ENCODE data around the gene FMN1. TPM values are rescaled to one million over a fixed set of nuclear protein-coding genes. Genes with fewer than 3 reads are reported as not detected.

Gene FMN1
- total and polyA plus RNA-seq, 2 experiments from 2014 or later, result 0.93 to 2.2 TPM

DNA sequence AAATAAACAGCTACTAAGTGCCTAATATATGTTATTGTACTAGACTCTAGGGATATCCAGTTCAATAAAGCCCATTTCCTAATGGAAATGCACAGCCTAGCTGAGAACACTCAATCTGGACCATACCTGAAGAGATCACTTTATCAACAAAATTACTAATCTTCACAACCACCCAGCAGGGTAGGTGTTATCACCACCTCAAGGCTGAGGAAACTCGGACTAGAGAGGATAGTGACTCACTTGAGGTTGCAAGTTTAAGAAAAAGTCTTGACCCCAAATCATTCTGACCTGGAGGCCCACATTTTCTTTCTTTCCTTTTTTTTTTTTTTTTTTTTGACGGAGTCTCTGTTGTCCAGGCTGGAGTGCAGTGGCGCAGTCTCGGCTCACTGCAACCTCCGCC, 3.1 kb upstream of the FMN1 start:
- Histone ChIP-seq H4K20me1 (ENCODE audit: insufficient read depth) (no peaks in the 10 kb centered on the region), H3K4me2 (ENCODE audit: unreplicated experiment) (no peak overlapping the region), H3K9ac (no peak overlapping the region), H3K27ac (no peak overlapping the region), H3K36me3 (ENCODE audit: low read depth) (no peaks in the 10 kb centered on the region), H3K27me3 (replicated peaks; ENCODE audit: insufficient read depth) (peaks cover 25% of the 10 kb centered on the region; the same call in 1 of the 2 replicates), H2AFZ (no peak overlapping the region), H3F3A (ENCODE audit: insufficient read depth) (0 out of 2 replicates have a peak, but pooled peaks cover 4% of the 10 kb centered on the region), H3K79me2 (ENCODE audit: insufficient read depth) (no peaks in the 10 kb centered on the region), H3K4me1 (ENCODE audit: insufficient read depth) (peaks cover 10% of the 10 kb centered on the region; the same call in 1 of the 2 replicates), H3K4me3 (no peak overlapping the region), H3K9me2 (ENCODE audit: insufficient read depth) (no peaks in the 10 kb centered on the region), H3K9me3 (ENCODE audit: low read depth) (no peaks in the 10 kb centered on the region)
- in situ Hi-C loops (cut with MboI), result no loop called here
- DNase-seq, result no peak
- TF ChIP-seq EZH2phosphoT487 (IDR thresholded peaks at IDR 0.05; ENCODE audit: insufficient read depth, low read depth), result no peak
- no peak for TF ChIP-seq EZH2 (IDR thresholded peaks at IDR 0.05; ENCODE audit: insufficient read depth, poor library complexity, severe bottlenecking)
- 74 to 77% methylated on average over 3 to 5 of the region's 5 CpGs for WGBS, 2 experiments (ENCODE audit: low coverage in 1 of 2, low lambda C conversion rate in 2 of 2, missing lambda C conversion rate in 2 of 2)

DNA sequence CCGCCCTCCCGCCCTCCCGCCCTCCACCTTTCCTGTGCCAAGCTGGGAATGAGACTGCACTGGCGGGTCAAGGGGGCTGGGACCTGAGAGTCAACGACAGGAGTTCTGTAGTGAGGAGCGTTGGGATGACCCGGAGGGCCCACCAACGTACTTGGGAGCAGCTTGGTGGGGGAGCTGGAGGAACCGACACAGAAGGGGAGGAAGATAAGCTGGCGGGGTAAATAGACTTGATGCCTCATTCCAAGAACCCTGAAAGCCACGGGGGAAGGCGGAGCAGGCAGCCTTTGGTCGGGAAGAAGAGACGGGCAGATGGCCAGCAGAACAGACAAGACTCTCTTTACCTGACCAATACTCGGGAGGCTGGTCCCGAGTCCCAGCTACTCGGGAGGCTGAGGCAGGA, 277 bp downstream of the FMN1 start:
- in situ Hi-C loops (cut with MboI), result no loop called here
- no peak overlapping the region for H3K27ac ChIP-seq

DNA sequence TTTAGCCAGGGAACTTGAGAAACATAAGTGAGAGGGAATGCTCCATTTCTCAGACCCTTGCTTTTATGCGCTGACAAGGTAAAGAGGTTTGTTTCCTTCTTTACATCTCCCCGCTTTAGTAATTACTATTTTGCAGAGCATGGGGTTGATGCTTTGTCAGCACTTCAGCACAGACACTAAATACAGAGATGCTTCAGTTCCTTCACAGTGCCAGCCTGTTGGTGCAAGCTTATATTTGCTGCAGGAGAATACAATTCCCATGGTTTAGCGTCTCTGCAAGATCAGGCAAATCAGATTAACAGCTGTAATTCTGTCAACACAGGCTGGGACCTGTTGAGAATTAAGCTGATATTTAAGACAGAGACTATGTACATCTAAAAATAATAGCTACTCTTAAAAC, 2.9 kb downstream of the FMN1 start:
- no peak for TF ChIP-seq EZH2 (IDR thresholded peaks at IDR 0.05; ENCODE audit: insufficient read depth, poor library complexity, severe bottlenecking)
- TF ChIP-seq EZH2phosphoT487 (IDR thresholded peaks at IDR 0.05; ENCODE audit: insufficient read depth, low read depth), result no peak
- WGBS, 2 experiments (ENCODE audit: low coverage in 1 of 2, low lambda C conversion rate in 2 of 2, missing lambda C conversion rate in 2 of 2), result 6 to 15% methylated on average over 3 of the region's 3 CpGs
- Histone ChIP-seq H3K9me2 (ENCODE audit: insufficient read depth) (no peaks in the 10 kb centered on the region), H3K36me3 (ENCODE audit: low read depth) (no peaks in the 10 kb centered on the region), H3K27ac (no peak overlapping the region), H3K9ac (no peak overlapping the region), H3F3A (ENCODE audit: insufficient read depth) (no peaks in the 10 kb centered on the region), H2AFZ (no peak overlapping the region), H4K20me1 (ENCODE audit: insufficient read depth) (no peaks in the 10 kb centered on the region), H3K4me2 (ENCODE audit: unreplicated experiment) (no peak overlapping the region), H3K4me1 (ENCODE audit: insufficient read depth) (no peaks in the 10 kb centered on the region; the same call in 1 of the 2 replicates), H3K9me3 (ENCODE audit: low read depth) (no peaks in the 10 kb centered on the region), H3K79me2 (ENCODE audit: insufficient read depth) (no peaks in the 10 kb centered on the region), H3K4me3 (no peak overlapping the region), H3K27me3 (replicated peaks; ENCODE audit: insufficient read depth) (peaks cover 42% of the 10 kb centered on the region)
- in situ Hi-C loops (cut with MboI), result no loop called here
- no peak for DNase-seq

More for the DNA sequence above, 277 bp downstream of the FMN1 start:
- WGBS, 2 experiments (ENCODE audit: low coverage in 1 of 2, low lambda C conversion rate in 2 of 2, missing lambda C conversion rate in 2 of 2), result 14 to 20% methylated on average over 16 to 17 of the region's 17 CpGs
- Histone ChIP-seq H3K9me2 (ENCODE audit: insufficient read depth) (no peaks in the 10 kb centered on the region), H3K36me3 (ENCODE audit: low read depth) (no peaks in the 10 kb centered on the region), H3K79me2 (ENCODE audit: insufficient read depth) (no peaks in the 10 kb centered on the region), H2AFZ (peak overlapping the region; percentile 96), H3K9me3 (ENCODE audit: low read depth) (no peaks in the 10 kb centered on the region), H4K20me1 (ENCODE audit: insufficient read depth) (no peaks in the 10 kb centered on the region), H3F3A (ENCODE audit: insufficient read depth) (no peaks in the 10 kb centered on the region), H3K4me2 (ENCODE audit: unreplicated experiment) (peak overlapping the region; percentile 92), H3K4me3 (peak overlapping the region; percentile 76), H3K4me1 (ENCODE audit: insufficient read depth) (no peaks in the 10 kb centered on the region; the same call in 1 of the 2 replicates), H3K27me3 (replicated peaks; ENCODE audit: insufficient read depth) (peaks cover 36% of the 10 kb centered on the region), H3K9ac (no peak overlapping the region)
- DNase-seq, result peak; percentile 20
- no peak for TF ChIP-seq EZH2phosphoT487 (IDR thresholded peaks at IDR 0.05; ENCODE audit: insufficient read depth, low read depth)
- no peak for TF ChIP-seq EZH2 (IDR thresholded peaks at IDR 0.05; ENCODE audit: insufficient read depth, poor library complexity, severe bottlenecking)

DNA sequence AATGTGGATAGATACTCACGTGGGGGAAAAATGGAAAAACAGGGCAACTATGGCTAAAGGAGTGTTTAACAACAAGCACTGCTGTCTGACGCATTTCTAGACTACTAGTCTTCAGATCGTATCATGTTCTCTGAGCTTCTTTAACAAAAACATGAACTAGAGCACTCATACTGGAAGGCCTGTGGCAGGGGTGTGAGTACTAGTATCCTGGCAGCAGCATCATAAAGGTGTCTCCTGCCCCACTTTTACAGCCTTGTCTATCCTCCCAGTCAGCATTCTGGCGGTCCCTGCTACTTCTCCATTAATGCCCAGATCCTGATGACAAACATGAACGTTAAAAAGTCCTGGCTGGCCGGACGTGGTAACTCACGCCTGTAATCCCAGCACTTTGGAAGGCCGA, 4.0 kb downstream of the FMN1 start:
- no peaks in the 10 kb centered on the region for H3F3A ChIP-seq (ENCODE audit: insufficient read depth)
- H4K20me1 ChIP-seq (ENCODE audit: insufficient read depth), result no peaks in the 10 kb centered on the region
- H3K36me3 ChIP-seq (ENCODE audit: low read depth), result no peaks in the 10 kb centered on the region
- no peak overlapping the region for H3K27ac ChIP-seq
- no peak for DNase-seq
- H3K4me1 ChIP-seq (ENCODE audit: insufficient read depth), result no peaks in the 10 kb centered on the region; the same call in 1 of the 2 replicates
- no peak overlapping the region for H3K4me2 ChIP-seq (ENCODE audit: unreplicated experiment)
- in situ Hi-C loops (cut with MboI), result no loop called here
- no peak overlapping the region for H3K4me3 ChIP-seq
- no peak overlapping the region for H2AFZ ChIP-seq
- no peak for TF ChIP-seq EZH2phosphoT487 (IDR thresholded peaks at IDR 0.05; ENCODE audit: insufficient read depth, low read depth)
- TF ChIP-seq EZH2 (IDR thresholded peaks at IDR 0.05; ENCODE audit: insufficient read depth, poor library complexity, severe bottlenecking), result no peak
- no peak overlapping the region for H3K9ac ChIP-seq
- 67 to 69% methylated on average over 9 of the region's 9 CpGs for WGBS, 2 experiments (ENCODE audit: low coverage in 1 of 2, low lambda C conversion rate in 2 of 2, missing lambda C conversion rate in 2 of 2)
- H3K9me3 ChIP-seq (ENCODE audit: low read depth), result no peaks in the 10 kb centered on the region
- H3K79me2 ChIP-seq (ENCODE audit: insufficient read depth), result no peaks in the 10 kb centered on the region
- H3K27me3 ChIP-seq (replicated peaks; ENCODE audit: insufficient read depth), result peaks cover 42% of the 10 kb centered on the region
- no peaks in the 10 kb centered on the region for H3K9me2 ChIP-seq (ENCODE audit: insufficient read depth)
